ENCODE data around the gene PCDHA1. TPM values are rescaled to one million over a fixed set of nuclear protein-coding genes. Genes with fewer than 3 reads are reported as not detected.

Gene PCDHA1
- total and polyA plus RNA-seq, 9 of the 15 experiments (the other 6 are each of a cell fraction or from before 2014, with no cell fraction given), result not detected

DNA sequence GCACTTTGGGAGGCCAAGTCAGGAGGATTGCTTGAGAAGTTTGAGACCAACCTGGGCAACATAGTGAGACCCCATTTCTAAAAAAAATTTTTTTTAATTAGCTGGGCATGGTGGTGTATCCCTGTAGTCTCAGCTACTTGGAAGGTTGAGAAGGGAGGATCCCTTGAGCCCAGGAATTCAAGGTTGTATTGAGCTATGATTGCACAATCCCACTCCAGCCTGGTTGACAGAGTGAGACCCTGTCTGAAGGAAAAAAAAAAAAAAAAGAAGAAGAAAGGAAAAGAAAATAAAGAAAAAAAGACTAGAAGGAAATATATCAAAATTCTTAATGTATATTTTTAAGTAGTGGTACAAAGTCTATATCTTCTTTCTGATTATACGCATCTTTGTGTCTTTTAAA, 236.4 kb downstream of the PCDHA1 start:
- 30% methylated on average over 1 of the region's 1 CpG for WGBS (ENCODE audit: insufficient coverage, low coverage, missing lambda C conversion rate)
- Histone ChIP-seq H2AFZ (ENCODE audit: low read depth, low read length) (no peak overlapping the region), H3K9ac (ENCODE audit: insufficient read depth in 1 of 2, low read depth in 2 of 2, low read length in 2 of 2) (no peak overlapping the region), H3K4me2 (ENCODE audit: insufficient read depth, low read length) (no peak overlapping the region), H3K27ac (ENCODE audit: extremely low read depth, low read depth, low read length) (no peak overlapping the region), H3K36me3 (ENCODE audit: control insufficient read depth, insufficient read depth, low read length) (no peaks in the 10 kb centered on the region), H3K9me1 (ENCODE audit: control insufficient read depth, insufficient read depth, low read length) (no peaks in the 10 kb centered on the region), H4K20me1 (replicated peaks; ENCODE audit: control insufficient read depth, insufficient read depth, low read length) (no peaks in the 10 kb centered on the region), H3K4me1 (replicated peaks in 1 of 2; ENCODE audit: control insufficient read depth in 2 of 2, insufficient read depth in 2 of 2, low read length in 2 of 2) (no peaks in the 10 kb centered on the region), H3K27me3 (ENCODE audit: control insufficient read depth in 2 of 2, insufficient read depth in 2 of 2, low read length in 2 of 2) (no peaks in the 10 kb centered on the region), H3K4me3 (no peak overlapping the region), H3K9me3 (replicated peaks; ENCODE audit: control insufficient read depth, insufficient read depth, low read depth, low read length) (no peaks in the 10 kb centered on the region), H3K79me2 (ENCODE audit: control insufficient read depth, insufficient read depth, low read length) (no peaks in the 10 kb centered on the region)
- ATAC-seq, result no peak
- no peak for DNase-seq (ENCODE audit: extremely low read depth in 1 of 4, low spot score in 3 of 4)
- TF ChIP-seq HIVEP1 (CRISPR knock-in tag; IDR thresholded peaks at IDR 0.05), result no peak
- no peak for TF ChIP-seq CEBPG (CRISPR knock-in tag; IDR thresholded peaks at IDR 0.05)
- TF ChIP-seq CEBPG (tag; conservative IDR thresholded peaks at IDR 0.05 in 1 of 2, IDR thresholded peaks at IDR 0.05 in 1 of 2), result 0 out of 4 replicates have a peak, but pooled peaks of 1 of the 2 experiments have one; percentile 14
- no peak for TF ChIP-seq HNRNPH1 (optimal IDR thresholded peaks at IDR 0.05; ENCODE audit: low read depth, low read length)
- in situ Hi-C loops (cut with MboI), result no loop called here
- CTCF ChIA-PET (ENCODE audit: low intra/inter-chr PET ratio), result no interaction called here
- BruUV-seq (replicated peaks), result no TSS peak
- POLR2A ChIA-PET, result no interaction called here
- FAIRE-seq, result no peak
- intact Hi-C loops (cut with micrococcal nuclease), result no loop called here

DNA sequence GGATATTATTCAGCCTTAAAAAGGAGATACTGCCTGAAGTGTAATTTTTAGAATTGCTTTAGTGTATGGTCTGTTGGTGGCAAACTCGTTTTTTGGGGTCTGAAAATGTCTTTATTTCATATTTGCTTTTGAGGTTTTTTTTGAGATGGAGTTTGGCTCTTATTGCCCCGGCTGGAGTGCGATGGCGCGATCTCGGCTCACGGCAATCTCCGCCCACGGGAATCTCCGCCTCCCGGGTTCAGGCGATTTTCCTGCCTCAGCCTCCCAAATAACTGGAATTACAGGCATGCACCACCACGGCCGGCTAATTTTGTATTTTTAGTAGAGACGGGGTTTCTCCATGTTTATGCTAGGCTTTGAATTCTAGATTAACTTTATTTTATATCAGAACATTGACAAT, 245.1 kb downstream of the PCDHA1 start:
- 5% methylated on average over 12 of the region's 15 CpGs for WGBS (ENCODE audit: insufficient coverage, low coverage, missing lambda C conversion rate)
- FAIRE-seq (no peak), DNase-seq (ENCODE audit: extremely low read depth in 1 of 4, low spot score in 3 of 4) (no peak), ATAC-seq (no peak)
- Histone ChIP-seq H3K79me2 (ENCODE audit: control insufficient read depth, insufficient read depth, low read length) (no peaks in the 10 kb centered on the region), H3K27ac (ENCODE audit: extremely low read depth, low read depth, low read length) (no peak overlapping the region), H3K9ac (ENCODE audit: insufficient read depth in 1 of 2, low read depth in 2 of 2, low read length in 2 of 2) (no peak overlapping the region), H4K20me1 (replicated peaks; ENCODE audit: control insufficient read depth, insufficient read depth, low read length) (no peaks in the 10 kb centered on the region), H3K9me1 (ENCODE audit: control insufficient read depth, insufficient read depth, low read length) (no peaks in the 10 kb centered on the region), H3K27me3 (ENCODE audit: control insufficient read depth in 2 of 2, insufficient read depth in 2 of 2, low read length in 2 of 2) (no peaks in the 10 kb centered on the region), H3K36me3 (ENCODE audit: control insufficient read depth, insufficient read depth, low read length) (no peaks in the 10 kb centered on the region), H3K9me3 (replicated peaks; ENCODE audit: control insufficient read depth, insufficient read depth, low read depth, low read length) (no peaks in the 10 kb centered on the region; the same call in 1 of the 2 replicates), H2AFZ (ENCODE audit: low read depth, low read length) (no peak overlapping the region), H3K4me2 (ENCODE audit: insufficient read depth, low read length) (no peak overlapping the region), H3K4me1 (replicated peaks in 1 of 2; ENCODE audit: control insufficient read depth in 2 of 2, insufficient read depth in 2 of 2, low read length in 2 of 2) (no peaks in the 10 kb centered on the region), H3K4me3 (no peak overlapping the region)
- POLR2A ChIA-PET, result no interaction called here
- no TSS peak for BruUV-seq (replicated peaks)
- in situ Hi-C loops (cut with MboI), result no loop called here
- intact Hi-C loops (cut with micrococcal nuclease), result no loop called here
- TF ChIP-seq ZNF445 (CRISPR knock-in tag; IDR thresholded peaks at IDR 0.05; ENCODE audit: low read depth), result no peak
- no peak for TF ChIP-seq POLR3G (IDR thresholded peaks at IDR 0.05; ENCODE audit: extremely low read depth, insufficient read length, insufficient replicate concordance)
- TF ChIP-seq TFAM (CRISPR knock-in tag; conservative IDR thresholded peaks at IDR 0.05), result no peak
- TF ChIP-seq RBFOX2 (IDR thresholded peaks at IDR 0.05; ENCODE audit: low read depth, low read length), result no peak
- TF ChIP-seq SREBF2 (CRISPR knock-in tag; IDR thresholded peaks at IDR 0.05), result no peak
- TF ChIP-seq CHD4 (IDR thresholded peaks at IDR 0.05; ENCODE audit: insufficient read depth, insufficient replicate concordance, low read depth, low read length, poor library complexity, severe bottlenecking), result no peak
- CTCF ChIA-PET (ENCODE audit: low intra/inter-chr PET ratio), result no interaction called here

All from K562 (cell line).